Measurements from ENCODE around the gene MRPS22. TPM values are rescaled to one million over a fixed set of nuclear protein-coding genes. Genes with fewer than 3 reads are reported as not detected.
A peak's percentile ranks its signal among the peaks of the same experiment; 100 is the strongest.

Gene MRPS22
- polyA plus RNA-seq, 1 experiment: 68.4 TPM

DNA sequence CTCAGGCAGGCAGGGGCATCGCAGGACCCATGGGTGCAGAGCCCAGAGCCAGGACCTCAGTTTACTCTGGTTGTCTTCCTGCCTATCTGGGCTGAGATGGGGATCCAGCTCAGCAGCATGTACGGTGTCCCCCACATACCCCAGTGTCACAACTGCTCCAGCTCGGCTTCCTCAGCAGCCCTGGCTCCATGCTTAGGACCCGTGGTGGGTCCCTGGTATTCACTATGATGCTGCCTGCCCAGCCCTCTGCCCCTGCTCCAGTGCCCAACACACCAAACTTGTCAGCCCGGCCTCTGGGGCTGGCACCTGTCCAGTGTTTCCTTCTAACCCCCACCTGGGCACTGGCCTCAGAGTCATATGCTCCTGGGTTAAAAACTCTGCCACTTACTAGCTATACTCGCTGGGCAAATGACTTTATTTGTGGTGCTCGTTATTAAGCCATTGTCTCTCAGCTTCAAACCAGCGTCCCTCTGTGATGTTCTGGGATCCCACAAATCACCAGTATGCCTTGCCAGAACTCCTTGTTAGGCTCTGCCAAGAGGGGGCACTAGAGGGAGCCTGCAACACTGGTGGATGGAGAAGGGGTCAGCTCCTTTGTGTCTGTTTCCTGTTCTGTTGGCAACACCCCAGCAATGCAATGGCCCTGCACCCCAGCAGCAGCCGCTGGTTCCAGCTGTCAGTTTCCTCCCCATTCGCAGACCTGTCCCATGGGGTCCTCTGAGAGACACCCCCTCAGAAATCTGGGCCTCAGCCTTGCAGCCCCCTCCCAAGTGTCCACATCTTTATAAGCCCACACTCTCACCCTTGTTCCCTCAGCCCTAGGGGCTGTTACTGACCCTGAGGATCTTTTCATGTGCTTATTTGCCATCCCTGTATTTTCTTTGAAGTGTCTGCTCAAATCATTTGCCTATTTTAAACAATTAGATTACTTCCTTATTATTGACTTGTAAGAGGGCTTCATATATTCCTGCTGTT, 24.1 kb upstream of the MRPS22 start:
- CTCF ChIA-PET: interaction anchor here (0.5 to 4.5 kb wide), 13 partner anchors 9 to 669 kb away, joined by 3 to 25 read pairs (median 4); no protein-coding TSS in a partner anchor
- TF ChIP-seq, protein P1, sequence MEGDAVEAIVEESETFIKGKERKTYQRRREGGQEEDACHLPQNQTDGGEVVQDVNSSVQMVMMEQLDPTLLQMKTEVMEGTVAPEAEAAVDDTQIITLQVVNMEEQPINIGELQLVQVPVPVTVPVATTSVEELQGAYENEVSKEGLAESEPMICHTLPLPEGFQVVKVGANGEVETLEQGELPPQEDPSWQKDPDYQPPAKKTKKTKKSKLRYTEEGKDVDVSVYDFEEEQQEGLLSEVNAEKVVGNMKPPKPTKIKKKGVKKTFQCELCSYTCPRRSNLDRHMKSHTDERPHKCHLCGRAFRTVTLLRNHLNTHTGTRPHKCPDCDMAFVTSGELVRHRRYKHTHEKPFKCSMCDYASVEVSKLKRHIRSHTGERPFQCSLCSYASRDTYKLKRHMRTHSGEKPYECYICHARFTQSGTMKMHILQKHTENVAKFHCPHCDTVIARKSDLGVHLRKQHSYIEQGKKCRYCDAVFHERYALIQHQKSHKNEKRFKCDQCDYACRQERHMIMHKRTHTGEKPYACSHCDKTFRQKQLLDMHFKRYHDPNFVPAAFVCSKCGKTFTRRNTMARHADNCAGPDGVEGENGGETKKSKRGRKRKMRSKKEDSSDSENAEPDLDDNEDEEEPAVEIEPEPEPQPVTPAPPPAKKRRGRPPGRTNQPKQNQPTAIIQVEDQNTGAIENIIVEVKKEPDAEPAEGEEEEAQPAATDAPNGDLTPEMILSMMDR (IDR thresholded peaks at IDR 0.05; ENCODE audit: low read depth, low read length): peak; percentile 43
- H3K4me3 ChIP-seq (ENCODE audit: low read depth, low read length): no peak overlapping the region
- POLR2A ChIA-PET: no interaction called here
- no peak overlapping the region for H3K27ac ChIP-seq (ENCODE audit: low read depth, low read length)
- no peak for DNase-seq (ENCODE audit: low read depth, low spot score)
- H3K27me3 ChIP-seq (ENCODE audit: control insufficient read depth, insufficient read depth, low read length): peaks cover 5% of the 10 kb centered on the region
- no peaks in the 10 kb centered on the region for H3K9me3 ChIP-seq (ENCODE audit: control insufficient read depth, insufficient read depth, low read length)

DNA sequence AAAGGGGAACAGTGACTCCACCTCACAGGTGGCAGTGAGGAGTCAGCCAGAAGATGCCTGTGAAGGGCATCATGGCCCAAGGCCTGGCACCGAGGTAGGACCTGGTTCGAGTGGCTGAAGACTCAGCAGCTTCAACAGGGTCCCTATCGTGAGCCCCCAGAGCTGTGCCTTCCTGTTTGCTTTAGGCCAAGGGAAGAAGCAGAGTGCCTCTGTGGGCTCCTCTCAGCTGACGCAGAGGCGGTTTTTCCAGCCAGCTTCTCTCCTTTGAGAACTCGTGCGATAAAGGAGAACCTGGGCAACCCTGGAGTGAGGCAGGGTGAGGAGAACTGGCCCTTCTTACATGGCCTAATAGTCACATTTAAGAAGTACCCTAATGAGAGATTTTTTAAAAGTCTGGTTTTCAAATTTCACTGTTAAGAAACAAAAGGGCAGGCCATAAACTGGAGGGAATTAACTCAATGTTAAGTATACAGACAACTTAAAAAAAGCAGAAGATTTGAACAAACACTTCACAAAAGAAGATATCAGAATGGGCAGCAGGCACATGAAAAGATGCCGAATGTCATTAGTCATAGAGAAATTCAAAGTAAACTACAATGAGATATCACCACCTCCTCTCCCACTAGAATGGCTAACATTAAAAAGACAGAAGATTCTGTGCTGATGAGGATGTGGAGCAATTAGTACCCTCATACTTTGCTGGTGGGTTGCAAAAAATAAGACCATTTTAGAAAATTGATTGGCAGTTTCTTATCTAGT, 23.1 kb upstream of the MRPS22 start:
- H3K27ac ChIP-seq (ENCODE audit: low read depth, low read length): no peak overlapping the region
- TF ChIP-seq, protein P1 (IDR thresholded peaks at IDR 0.05; ENCODE audit: low read depth, low read length): no peak
- H3K9me3 ChIP-seq (ENCODE audit: control insufficient read depth, insufficient read depth, low read length): peaks cover 3% of the 10 kb centered on the region; the same call in 1 of the 2 replicates
- no peak for DNase-seq (ENCODE audit: low read depth, low spot score)
- ChIA-PET POLR2A (no interaction called here), CTCF (interaction anchor here (0.5 to 4.5 kb wide), 5 partner anchors 8 to 379 kb away, joined by 3 to 25 read pairs (median 8); no protein-coding TSS in a partner anchor)
- no peak overlapping the region for H3K4me3 ChIP-seq (ENCODE audit: low read depth, low read length)
- H3K27me3 ChIP-seq (ENCODE audit: control insufficient read depth, insufficient read depth, low read length): peaks cover 5% of the 10 kb centered on the region

DNA sequence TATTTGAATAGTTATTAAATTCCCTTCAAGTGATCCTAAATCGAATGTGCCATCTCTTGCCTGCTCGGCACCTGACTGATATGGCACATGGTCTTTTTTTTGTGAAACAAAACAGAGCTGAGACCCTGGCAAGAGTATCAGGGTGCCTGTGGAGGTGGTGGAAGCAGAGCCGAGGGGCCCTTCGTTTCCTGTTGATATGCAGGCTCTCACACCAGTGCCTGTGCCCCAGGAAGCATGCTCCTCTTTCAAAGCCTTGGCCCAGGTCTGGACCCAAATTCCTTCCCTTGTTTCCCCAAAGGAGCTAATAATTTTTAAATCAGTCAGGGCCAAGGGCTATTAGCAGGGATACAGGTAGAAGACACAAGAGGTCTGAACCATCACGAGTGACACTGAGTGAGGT, 21.5 kb upstream of the MRPS22 start:
- H3K27me3 ChIP-seq (ENCODE audit: control insufficient read depth, insufficient read depth, low read length): peaks cover 5% of the 10 kb centered on the region
- peaks cover 4% of the 10 kb centered on the region; the same call in 1 of the 2 replicates for H3K9me3 ChIP-seq (ENCODE audit: control insufficient read depth, insufficient read depth, low read length)
- ChIA-PET CTCF (interaction anchor here (0.7 to 1.9 kb wide), 2 partner anchors 211 to 387 kb away, joined by 3 to 7 read pairs; no protein-coding TSS in a partner anchor), POLR2A (no interaction called here)
- no peak overlapping the region for H3K27ac ChIP-seq (ENCODE audit: low read depth, low read length)
- TF ChIP-seq, protein P1 (IDR thresholded peaks at IDR 0.05; ENCODE audit: low read depth, low read length): no peak
- DNase-seq (ENCODE audit: low read depth, low spot score): no peak
- no peak overlapping the region for H3K4me3 ChIP-seq (ENCODE audit: low read depth, low read length)

DNA sequence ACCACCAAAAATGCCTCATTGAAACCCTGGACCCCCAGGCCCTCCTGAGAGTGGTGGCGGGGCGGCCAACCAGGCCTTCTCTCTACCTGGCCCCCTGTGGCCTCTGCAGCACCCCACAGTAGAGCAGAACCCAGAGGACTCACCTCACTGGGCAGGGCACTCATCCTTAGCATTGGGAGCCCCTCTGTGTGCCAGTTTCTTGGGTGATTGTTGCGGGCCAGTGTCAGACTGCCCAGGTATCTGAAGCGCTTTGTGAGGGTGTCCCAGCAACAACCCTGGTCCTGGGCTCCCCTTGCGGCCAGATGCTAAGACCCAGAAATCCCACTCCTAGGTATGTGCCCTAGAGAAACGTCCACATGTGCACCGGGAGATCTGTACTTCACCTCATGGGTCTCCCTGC, 20.7 kb upstream of the MRPS22 start:
- H3K27ac ChIP-seq (ENCODE audit: low read depth, low read length): no peak overlapping the region
- H3K4me3 ChIP-seq (ENCODE audit: low read depth, low read length): no peak overlapping the region
- ChIA-PET POLR2A (no interaction called here), CTCF (interaction anchor here (1.9 kb wide), 1 partner anchor 211 kb away, joined by 7 read pairs; no protein-coding TSS in a partner anchor)
- no peak for DNase-seq (ENCODE audit: low read depth, low spot score)
- peaks cover 5% of the 10 kb centered on the region for H3K27me3 ChIP-seq (ENCODE audit: control insufficient read depth, insufficient read depth, low read length)
- H3K9me3 ChIP-seq (ENCODE audit: control insufficient read depth, insufficient read depth, low read length): peaks cover 4% of the 10 kb centered on the region; the same call in 1 of the 2 replicates
- TF ChIP-seq, protein P1 (IDR thresholded peaks at IDR 0.05; ENCODE audit: low read depth, low read length): no peak

Measured in AG04450 (cell line).